Peyer's patch (tissue), 4 donors: Measurements from ENCODE around the gene MRAS. TPM values are rescaled to one million over a fixed set of nuclear protein-coding genes. Genes with fewer than 3 reads are reported as not detected.

Experiments
- DNase-seq, 3 donors: peaks; one replicate each; pipeline ENCODE4 v3.0.0-alpha.2; 2017 to 2019
- H3K27ac ChIP-seq, 4 donors: fragments of 200-600 bp; sonication (generic); one replicate each; pipeline ENCODE4 v1.5.1; 2016 to 2019
- H3K27me3 ChIP-seq, 2 donors: fragments of 200-600 bp; sonication (generic); one replicate each; pipeline ENCODE4 v1.5.1; 2019
- H3K36me3 ChIP-seq, 3 donors: fragments of 200-600 bp; sonication (generic); one replicate each; pipeline ENCODE4 v1.5.1; 2016 to 2019
- H3K4me1 ChIP-seq, 4 donors: fragments of 200-600 bp; sonication (generic); one replicate each; pipeline ENCODE4 v1.5.1; 2016 to 2019
- H3K4me3 ChIP-seq, 4 donors: fragments of 200-600 bp; sonication (generic); 1 replicate in 3 of 4; 2 replicates in 1 of 4; pipeline ENCODE4 v1.5.1; 2016 to 2019; ENCODE audit warnings: mild to moderate bottlenecking in 1 of 4
- H3K9me3 ChIP-seq, 4 donors: fragments of 200-600 bp; sonication (generic); one replicate each; pipeline ENCODE4 v1.5.1; 2016 to 2019; ENCODE audit warnings: mild to moderate bottlenecking in 1 of 4
- POLR2A ChIP-seq, 2 donors: fragments of 450-650 bp; IDR thresholded peaks; one replicate each; pipeline ENCODE4 v1.5.1; 2017; ENCODE audit warnings: antibody characterized with exemption in 2 of 2, mild to moderate bottlenecking in 2 of 2, moderate library complexity in 2 of 2
- total RNA-seq, 4 donors: library from RNA; depleted of rRNA; stranded (reverse); fragments of >200 nt; gene quantifications; one replicate each; pipeline ENCODE4 v1.1.0, GENCODE V29; 2016
- TF ChIP-seq, protein P1 (sequence below), 6 experiments: fragments of 450-650 bp in 4 of 6; fragments of 200-600 bp in 2 of 6; sonication (generic) in 1 of 6; IDR thresholded peaks; one replicate each; pipeline ENCODE4 v1.5.1; 2017 to 2019; ENCODE audit warnings: antibody characterized with exemption in 6 of 6, mild to moderate bottlenecking in 3 of 6, moderate library complexity in 1 of 6

MRAS gene
- total RNA-seq, 4 donors from 2014 or later: 1.2 to 7.4 (median 3.0) TPM

DNA sequence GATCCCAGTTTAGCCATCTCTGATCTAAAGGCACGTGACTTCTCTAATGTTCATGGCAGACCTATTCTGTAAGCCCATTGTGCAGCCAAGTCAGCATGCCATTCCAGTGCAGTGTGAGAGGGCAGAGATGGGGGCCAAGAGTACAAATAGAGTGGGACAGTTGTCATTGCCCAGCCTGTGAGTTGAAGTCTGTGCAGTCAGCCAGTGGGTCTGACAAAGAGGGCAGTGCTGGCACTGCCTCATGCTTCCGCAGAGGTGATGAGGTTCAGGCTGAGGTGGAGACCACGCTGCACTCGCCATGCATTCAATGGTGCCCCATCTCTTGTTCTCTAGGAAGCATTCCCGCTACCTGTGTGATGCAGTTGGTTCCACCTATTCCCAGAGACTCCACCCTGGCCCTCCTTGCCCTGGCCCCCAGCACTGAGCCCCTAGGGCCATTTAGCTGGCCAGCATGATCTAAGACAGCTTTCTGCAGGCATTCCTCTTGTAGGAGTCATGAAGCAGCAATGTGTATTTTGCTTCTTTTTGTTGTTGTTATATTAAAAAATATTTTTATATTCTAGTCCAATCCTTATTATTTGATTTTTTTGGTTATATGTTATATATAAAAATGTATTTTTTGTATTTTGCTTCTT, 3.7 kb downstream of the MRAS start:
- Histone ChIP-seq H3K36me3 (no peaks in the 10 kb centered on the region), H3K9me3 (no peaks in the 10 kb centered on the region), H3K4me1 (no peaks in the 10 kb centered on the region), H3K4me3 (no peak overlapping the region), H3K27ac (no peak overlapping the region), H3K27me3 (no peaks in the 10 kb centered on the region)
- TF ChIP-seq, protein P1, sequence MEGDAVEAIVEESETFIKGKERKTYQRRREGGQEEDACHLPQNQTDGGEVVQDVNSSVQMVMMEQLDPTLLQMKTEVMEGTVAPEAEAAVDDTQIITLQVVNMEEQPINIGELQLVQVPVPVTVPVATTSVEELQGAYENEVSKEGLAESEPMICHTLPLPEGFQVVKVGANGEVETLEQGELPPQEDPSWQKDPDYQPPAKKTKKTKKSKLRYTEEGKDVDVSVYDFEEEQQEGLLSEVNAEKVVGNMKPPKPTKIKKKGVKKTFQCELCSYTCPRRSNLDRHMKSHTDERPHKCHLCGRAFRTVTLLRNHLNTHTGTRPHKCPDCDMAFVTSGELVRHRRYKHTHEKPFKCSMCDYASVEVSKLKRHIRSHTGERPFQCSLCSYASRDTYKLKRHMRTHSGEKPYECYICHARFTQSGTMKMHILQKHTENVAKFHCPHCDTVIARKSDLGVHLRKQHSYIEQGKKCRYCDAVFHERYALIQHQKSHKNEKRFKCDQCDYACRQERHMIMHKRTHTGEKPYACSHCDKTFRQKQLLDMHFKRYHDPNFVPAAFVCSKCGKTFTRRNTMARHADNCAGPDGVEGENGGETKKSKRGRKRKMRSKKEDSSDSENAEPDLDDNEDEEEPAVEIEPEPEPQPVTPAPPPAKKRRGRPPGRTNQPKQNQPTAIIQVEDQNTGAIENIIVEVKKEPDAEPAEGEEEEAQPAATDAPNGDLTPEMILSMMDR (IDR thresholded peaks at IDR 0.05): no peak
- no peak for TF ChIP-seq POLR2A (IDR thresholded peaks at IDR 0.05)
- no peak for DNase-seq

DNA sequence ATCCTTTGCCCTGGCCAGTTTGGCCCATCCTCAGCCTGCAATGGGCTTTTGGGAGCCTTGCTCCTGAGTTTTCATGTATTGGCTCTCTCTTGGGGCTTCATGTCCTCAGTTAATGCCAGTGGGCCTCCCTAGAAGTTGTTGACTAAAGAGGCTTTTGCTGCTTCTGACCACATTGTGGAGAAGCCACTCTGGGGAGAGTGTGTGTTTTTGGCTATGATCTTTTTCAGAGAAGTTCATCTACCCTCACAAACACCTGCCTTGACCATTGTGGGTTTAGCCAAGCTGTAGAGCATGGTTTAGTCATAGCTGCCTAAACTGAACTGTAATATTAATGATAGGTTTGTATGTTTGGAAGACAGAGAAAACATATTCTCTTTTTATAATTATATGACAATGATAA, 6.0 kb downstream of the MRAS start:
- H3K9me3 ChIP-seq: no peaks in the 10 kb centered on the region
- no peaks in the 10 kb centered on the region for H3K36me3 ChIP-seq
- no peaks in the 10 kb centered on the region for H3K27me3 ChIP-seq
- no peak overlapping the region for H3K27ac ChIP-seq
- no peaks in the 10 kb centered on the region for H3K4me1 ChIP-seq
- TF ChIP-seq, protein P1 (IDR thresholded peaks at IDR 0.05): no peak
- TF ChIP-seq POLR2A (IDR thresholded peaks at IDR 0.05): no peak
- no peak overlapping the region for H3K4me3 ChIP-seq
- DNase-seq: no peak

DNA sequence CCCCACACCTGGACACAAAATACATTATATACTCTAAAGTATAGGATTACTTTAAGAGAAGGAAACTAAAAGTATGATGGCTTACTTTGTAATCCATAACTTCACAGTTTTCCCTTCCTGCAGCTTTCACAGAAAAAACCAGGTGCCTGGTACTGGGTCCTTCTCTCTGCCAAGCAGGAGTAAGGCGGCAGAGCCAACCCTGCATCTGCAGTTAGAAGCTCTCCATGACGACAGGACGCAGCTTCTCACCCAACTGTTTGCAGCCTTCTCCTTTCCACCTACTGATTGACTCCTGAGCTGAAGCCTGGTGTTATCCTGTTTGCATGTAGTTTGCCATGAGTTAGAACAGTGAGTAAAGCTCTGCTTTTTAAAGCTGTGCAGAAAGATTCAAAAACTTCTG, 6.7 kb downstream of the MRAS start:
- Histone ChIP-seq H3K4me3 (no peak overlapping the region), H3K27ac (no peak overlapping the region)

DNA sequence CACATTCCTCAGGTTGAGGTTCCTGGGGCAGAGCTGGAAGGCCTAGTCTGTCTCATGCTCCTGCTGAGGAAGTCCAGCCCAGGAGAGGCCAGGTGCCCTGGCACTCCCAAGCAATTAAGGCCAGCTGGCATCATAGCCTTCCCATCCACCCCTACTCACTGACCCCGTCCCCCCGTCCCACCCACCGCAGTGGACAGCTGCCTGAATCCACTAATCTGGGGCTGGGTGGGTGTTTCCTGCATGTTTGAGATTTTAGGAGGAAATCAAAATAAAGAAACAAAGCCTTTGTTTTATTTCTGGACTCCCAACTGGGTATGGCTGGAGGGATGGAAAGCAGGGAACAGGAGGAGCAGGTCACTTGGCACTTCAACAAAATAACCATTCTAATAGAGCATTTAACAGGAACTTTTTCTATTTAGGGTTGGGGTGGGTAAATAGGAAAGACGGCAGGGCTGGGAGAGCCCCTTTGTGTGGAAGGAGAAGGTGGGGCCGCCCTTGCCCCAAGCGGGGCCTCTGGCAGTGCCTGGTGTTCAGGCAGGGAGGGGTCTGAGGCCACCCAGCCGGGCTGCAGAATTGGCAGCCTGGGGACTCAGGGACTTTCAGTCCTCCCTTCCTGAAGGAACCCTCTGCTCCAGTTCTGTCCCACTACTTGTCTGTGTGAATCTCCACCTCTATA, 8.5 kb downstream of the MRAS start:
- Histone ChIP-seq H3K27me3 (no peaks in the 10 kb centered on the region), H3K4me3 (no peak overlapping the region), H3K36me3 (no peaks in the 10 kb centered on the region), H3K27ac (no peak overlapping the region), H3K9me3 (no peaks in the 10 kb centered on the region), H3K4me1 (no peaks in the 10 kb centered on the region)
- DNase-seq: no peak
- TF ChIP-seq, protein P1 (IDR thresholded peaks at IDR 0.05): no peak
- TF ChIP-seq POLR2A (IDR thresholded peaks at IDR 0.05): no peak

More for the DNA sequence above, 6.7 kb downstream of the MRAS start:
- H3K4me1 ChIP-seq: no peaks in the 10 kb centered on the region
- TF ChIP-seq, protein P1 (IDR thresholded peaks at IDR 0.05): no peak
- TF ChIP-seq POLR2A (IDR thresholded peaks at IDR 0.05): no peak
- no peaks in the 10 kb centered on the region for H3K27me3 ChIP-seq
- DNase-seq: no peak
- no peaks in the 10 kb centered on the region for H3K9me3 ChIP-seq
- no peaks in the 10 kb centered on the region for H3K36me3 ChIP-seq

DNA sequence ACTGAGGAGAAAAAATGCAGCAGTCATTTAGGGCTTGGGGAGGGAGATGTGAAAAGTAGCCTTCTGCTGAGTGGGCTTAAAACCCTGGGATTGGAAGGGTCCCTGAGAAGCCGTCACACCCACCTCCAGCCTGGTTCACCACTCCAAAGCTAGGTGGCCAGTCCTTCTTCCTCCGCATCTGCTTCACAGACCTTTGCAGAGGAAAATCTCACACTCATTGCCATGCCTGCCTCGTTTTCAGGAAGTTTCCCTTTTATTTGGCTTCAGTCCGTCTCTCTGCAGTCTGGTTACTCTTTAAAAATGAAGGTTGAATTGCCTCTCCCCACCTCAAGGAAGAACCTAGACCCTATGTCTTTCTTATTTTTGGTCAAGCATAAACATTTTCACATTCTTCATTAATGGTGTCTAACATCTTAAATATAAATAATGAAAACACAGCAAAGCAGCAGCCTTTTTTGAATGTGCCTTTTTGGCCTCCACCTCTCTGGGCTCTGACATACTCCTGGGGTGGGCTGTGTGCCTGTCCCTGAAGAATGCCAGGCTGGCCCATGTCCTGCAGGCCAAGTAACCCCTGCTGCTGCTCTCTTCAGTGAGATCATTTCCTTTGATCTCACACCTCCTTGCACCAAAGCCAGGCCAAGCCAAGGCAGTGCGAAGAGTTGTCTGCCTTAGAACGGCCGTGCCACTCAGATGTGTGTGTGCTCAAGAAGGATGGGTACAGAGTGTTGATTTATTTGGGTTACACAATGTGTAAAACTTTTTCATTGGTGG, 11.0 kb downstream of the MRAS start:
- TF ChIP-seq, protein P1 (IDR thresholded peaks at IDR 0.05): no peak
- no peak for TF ChIP-seq POLR2A (IDR thresholded peaks at IDR 0.05)
- no peaks in the 10 kb centered on the region for H3K9me3 ChIP-seq
- no peak overlapping the region for H3K4me3 ChIP-seq
- no peaks in the 10 kb centered on the region for H3K4me1 ChIP-seq
- H3K27me3 ChIP-seq: no peaks in the 10 kb centered on the region
- H3K27ac ChIP-seq: no peak overlapping the region
- no peaks in the 10 kb centered on the region for H3K36me3 ChIP-seq
- DNase-seq: no peak
